PC-9 (cell line): ENCODE measurements around the gene TMEM225B. TPM values are rescaled to one million over a fixed set of nuclear protein-coding genes. Genes with fewer than 3 reads are reported as not detected.
A peak's percentile ranks its signal among the peaks of the same experiment; 100 is the strongest.

Experiments
- BruUV-seq: library from RNA; stranded (reverse); fragments of 400-500 nt; replicated peaks from 2 replicates; lab custom pipeline; 2021; lab: Mats Ljungman, UMichigan
- CTCF ChIA-PET: fragments of 300-600 bp; sonication (Branson Sonifier 250); formaldehyde crosslinking; loops from one replicate; lab custom pipeline; 2022; ENCODE audit warnings: antibody characterized with exemption; lab: Charles Lee
- POLR2A ChIA-PET: fragments of 300-600 bp; sonication (Branson Sonifier 250); formaldehyde crosslinking; loops from one replicate; lab custom pipeline; 2022; ENCODE audit warnings: antibody characterized with exemption; ENCODE audit not compliant: unreplicated experiment; lab: Charles Lee
- DNase-seq, 2 experiments: peaks; one replicate each; pipeline versions ENCODE4 v3.0.0 to v3.0.0-alpha.2; 2015 to 2022; ENCODE audit warnings: mixed read lengths in 1 of 2
- H2AFZ ChIP-seq: fragments of 200-600 bp; sonication (generic); 2 replicates; pipeline ENCODE4 v1.8.1; 2017; ENCODE audit warnings: antibody characterized with exemption
- H3F3A ChIP-seq: fragments of 200-600 bp; sonication (generic); 2 replicates; pipeline ENCODE4 v1.8.1; 2017; ENCODE audit warnings: antibody characterized with exemption, mild to moderate bottlenecking, low read depth; ENCODE audit not compliant: insufficient read depth
- H3K27ac ChIP-seq: fragments of 200-600 bp; sonication (generic); 2 replicates; pipeline ENCODE4 v1.6.1; 2016; ENCODE audit warnings: mixed run types
- H3K27me3 ChIP-seq: fragments of 200-600 bp; sonication (generic); 2 replicates; pipeline ENCODE4 v1.6.1; 2016; ENCODE audit warnings: low read depth, mixed run types; ENCODE audit not compliant: insufficient read depth
- H3K36me3 ChIP-seq: fragments of 200-600 bp; sonication (generic); 2 replicates; pipeline ENCODE4 v1.6.1; 2016; ENCODE audit warnings: low read depth, mixed run types
- H3K4me1 ChIP-seq: fragments of 200-600 bp; sonication (generic); replicated peaks from 2 replicates; pipeline ENCODE4 v1.6.1; 2016; ENCODE audit warnings: mixed run types; ENCODE audit not compliant: insufficient read depth
- H3K4me2 ChIP-seq: fragments of 200-600 bp; sonication (generic); 2 replicates; pipeline ENCODE4 v1.6.1; 2017; ENCODE audit warnings: mixed run types
- H3K4me3 ChIP-seq: fragments of 200-600 bp; sonication (generic); 2 replicates; pipeline ENCODE4 v1.6.1; 2016; ENCODE audit warnings: mixed run types
- H3K79me2 ChIP-seq: fragments of 200-600 bp; sonication (generic); 2 replicates; pipeline ENCODE4 v1.6.1; 2017; ENCODE audit warnings: low read depth, mixed run types
- H3K9me2 ChIP-seq: fragments of 200-600 bp; sonication (generic); 2 replicates; pipeline ENCODE4 v1.8.1; 2017; ENCODE audit warnings: mild to moderate bottlenecking; ENCODE audit not compliant: insufficient read depth
- H3K9me3 ChIP-seq: fragments of 200-600 bp; sonication (generic); 2 replicates; pipeline ENCODE4 v1.8.1; 2016; ENCODE audit warnings: low read depth; ENCODE audit not compliant: insufficient read depth
- H4K20me1 ChIP-seq: fragments of 200-600 bp; sonication (generic); 2 replicates; pipeline ENCODE4 v1.8.1; 2017; ENCODE audit not compliant: insufficient read depth
- EZH2 ChIP-seq: fragments of 200-600 bp; sonication (generic); IDR thresholded peaks from 2 replicates; pipeline ENCODE4 v1.8.0; 2017; ENCODE audit warnings: antibody characterized with exemption, low read depth
- intact Hi-C: fragments of 100-400 bp; cut with micrococcal nuclease; formaldehyde crosslinking; loops from one replicate; pipeline ENCODE4 v1.10.0; 2022; ENCODE audit not compliant: unreplicated experiment
- total RNA-seq: library from RNA; stranded (reverse); gene quantifications from 2 replicates; pipeline ENCODE4 v1.2.3, GENCODE V29; 2021
- TF ChIP-seq, protein P1 (sequence below): fragments of 200-600 bp; sonication (generic); conservative IDR thresholded peaks from 2 replicates; pipeline ENCODE4 v1.6.1; 2017; ENCODE audit warnings: mixed run types, antibody characterized with exemption, mild to moderate bottlenecking, moderate library complexity

The TMEM225B gene
- total RNA-seq, 1 experiment from 2014 or later: 1.5 TPM

DNA sequence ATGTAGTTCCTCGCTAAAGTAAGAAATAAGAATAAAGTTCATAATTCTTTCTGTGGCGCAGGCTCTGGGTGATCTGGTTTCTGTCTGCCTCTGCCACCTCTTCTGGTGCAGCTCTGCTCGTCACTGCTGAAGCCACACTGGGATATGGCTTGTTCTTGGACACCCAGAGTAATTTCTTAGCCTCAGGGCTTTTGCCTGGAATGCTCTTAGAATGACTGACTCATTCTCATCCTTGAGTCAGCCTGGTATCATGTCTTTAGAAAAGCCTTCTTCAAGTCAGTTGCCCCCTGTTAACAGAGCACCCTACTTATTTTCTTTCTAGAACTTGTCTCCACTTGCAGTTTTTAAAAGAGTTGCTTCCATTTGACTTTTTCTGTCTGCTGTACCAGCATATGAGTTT is 20.7 kb downstream of the TMEM225B start:
- Histone ChIP-seq H3K36me3 (peaks cover 24% of the 10 kb centered on the region), H3K9me3 (no peaks in the 10 kb centered on the region), H3K27ac (no peak overlapping the region), H3K9me2 (no peaks in the 10 kb centered on the region), H3K4me2 (peak overlapping the region; percentile 73), H2AFZ (no peak overlapping the region), H3K4me1 (peaks cover 24% of the 10 kb centered on the region), H3K79me2 (peaks cover 28% of the 10 kb centered on the region), H3K4me3 (no peak overlapping the region; the same call in 1 of the 2 replicates), H3F3A (no peaks in the 10 kb centered on the region; the same call in 1 of the 2 replicates), H3K27me3 (no peaks in the 10 kb centered on the region), H4K20me1 (no peaks in the 10 kb centered on the region)
- intact Hi-C loops: loop anchor here (5.0 kb wide), 1 partner anchor 219 kb away; no protein-coding TSS in a partner anchor
- CTCF ChIA-PET: no interaction called here
- TF ChIP-seq EZH2: no peak
- TF ChIP-seq, protein P1, sequence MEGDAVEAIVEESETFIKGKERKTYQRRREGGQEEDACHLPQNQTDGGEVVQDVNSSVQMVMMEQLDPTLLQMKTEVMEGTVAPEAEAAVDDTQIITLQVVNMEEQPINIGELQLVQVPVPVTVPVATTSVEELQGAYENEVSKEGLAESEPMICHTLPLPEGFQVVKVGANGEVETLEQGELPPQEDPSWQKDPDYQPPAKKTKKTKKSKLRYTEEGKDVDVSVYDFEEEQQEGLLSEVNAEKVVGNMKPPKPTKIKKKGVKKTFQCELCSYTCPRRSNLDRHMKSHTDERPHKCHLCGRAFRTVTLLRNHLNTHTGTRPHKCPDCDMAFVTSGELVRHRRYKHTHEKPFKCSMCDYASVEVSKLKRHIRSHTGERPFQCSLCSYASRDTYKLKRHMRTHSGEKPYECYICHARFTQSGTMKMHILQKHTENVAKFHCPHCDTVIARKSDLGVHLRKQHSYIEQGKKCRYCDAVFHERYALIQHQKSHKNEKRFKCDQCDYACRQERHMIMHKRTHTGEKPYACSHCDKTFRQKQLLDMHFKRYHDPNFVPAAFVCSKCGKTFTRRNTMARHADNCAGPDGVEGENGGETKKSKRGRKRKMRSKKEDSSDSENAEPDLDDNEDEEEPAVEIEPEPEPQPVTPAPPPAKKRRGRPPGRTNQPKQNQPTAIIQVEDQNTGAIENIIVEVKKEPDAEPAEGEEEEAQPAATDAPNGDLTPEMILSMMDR: no peak
- BruUV-seq: no TSS peak
- POLR2A ChIA-PET: no interaction called here
- peak; percentile 52 to 75 for DNase-seq

DNA sequence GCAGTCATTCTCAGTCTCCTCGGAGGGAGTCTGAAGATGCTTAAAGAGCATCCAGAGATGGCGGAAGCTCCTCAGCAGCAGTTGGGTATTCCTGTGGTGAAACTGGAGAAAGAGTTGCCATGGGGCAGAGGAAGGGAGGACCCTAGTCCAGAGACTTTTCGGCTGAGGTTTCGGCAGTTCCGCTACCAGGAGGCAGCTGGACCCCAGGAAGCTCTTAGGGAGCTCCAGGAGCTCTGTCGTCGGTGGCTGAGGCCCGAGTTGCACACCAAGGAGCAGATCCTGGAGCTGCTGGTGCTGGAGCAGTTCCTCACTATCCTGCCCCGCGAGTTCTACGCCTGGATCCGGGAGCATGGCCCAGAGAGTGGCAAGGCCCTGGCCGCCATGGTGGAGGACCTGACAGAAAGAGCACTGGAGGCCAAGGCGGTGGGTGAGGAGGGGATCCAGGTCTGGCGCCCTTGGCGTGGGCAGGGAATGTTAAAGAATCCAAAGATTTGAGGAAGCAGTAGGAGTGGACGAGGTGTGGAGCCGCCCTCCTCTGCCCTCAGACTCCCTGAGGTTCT is 21.6 kb downstream of the TMEM225B start:
- Histone ChIP-seq H3K4me1 (peaks cover 24% of the 10 kb centered on the region), H3K27ac (no peak overlapping the region), H3K9me3 (no peaks in the 10 kb centered on the region), H3K27me3 (no peaks in the 10 kb centered on the region), H2AFZ (no peak overlapping the region), H3K9me2 (no peaks in the 10 kb centered on the region), H3K36me3 (peaks cover 24% of the 10 kb centered on the region), H3K79me2 (peaks cover 28% of the 10 kb centered on the region), H4K20me1 (no peaks in the 10 kb centered on the region), H3K4me3 (no peak overlapping the region), H3F3A (no peaks in the 10 kb centered on the region; the same call in 1 of the 2 replicates), H3K4me2 (no peak overlapping the region)
- DNase-seq: no peak
- ChIA-PET CTCF (no interaction called here), POLR2A (no interaction called here)
- no TSS peak for BruUV-seq
- intact Hi-C loops: loop anchor here (5.0 kb wide), 1 partner anchor 218 kb away; no protein-coding TSS in a partner anchor
- TF ChIP-seq, protein P1: no peak
- no peak for TF ChIP-seq EZH2

DNA sequence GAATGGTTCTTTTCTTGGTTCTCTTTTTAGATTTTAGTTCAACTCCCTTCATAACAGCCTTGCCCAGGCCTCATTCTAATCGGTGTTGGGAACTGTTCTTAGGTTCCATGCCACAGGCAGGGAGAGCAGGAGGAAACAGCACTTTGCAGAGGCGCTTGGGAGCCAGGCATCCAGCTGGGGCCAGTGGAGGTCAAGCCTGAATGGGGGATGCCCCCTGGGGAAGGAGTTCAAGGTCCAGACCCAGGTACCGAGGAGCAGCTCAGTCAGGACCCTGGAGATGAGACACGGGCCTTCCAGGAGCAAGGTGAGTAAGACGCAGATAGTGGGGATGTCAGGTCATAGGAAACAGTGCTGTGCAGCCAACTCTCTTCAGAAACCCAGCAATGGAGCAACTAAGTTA is 23.2 kb downstream of the TMEM225B start:
- POLR2A ChIA-PET: no interaction called here

More for the DNA sequence above, 23.2 kb downstream of the TMEM225B start:
- no peak for DNase-seq
- Histone ChIP-seq H3K4me2 (no peak overlapping the region), H4K20me1 (no peaks in the 10 kb centered on the region), H3K27ac (no peak overlapping the region), H3F3A (no peaks in the 10 kb centered on the region; the same call in 1 of the 2 replicates), H3K4me3 (no peak overlapping the region), H3K9me2 (no peaks in the 10 kb centered on the region), H3K27me3 (no peaks in the 10 kb centered on the region), H2AFZ (no peak overlapping the region), H3K36me3 (peaks cover 34% of the 10 kb centered on the region), H3K4me1 (peaks cover 19% of the 10 kb centered on the region), H3K79me2 (peaks cover 28% of the 10 kb centered on the region), H3K9me3 (no peaks in the 10 kb centered on the region)
- intact Hi-C loops: no loop called here
- BruUV-seq: no TSS peak
- CTCF ChIA-PET: no interaction called here
- TF ChIP-seq, protein P1: no peak
- no peak for TF ChIP-seq EZH2
